Suprapubic skin (tissue), 3 donors: ENCODE results near the gene NAB1.

Experiments
- CTCF ChIP-seq, 2 donors: fragments of 200-600 bp in 1 of 2; fragments of 450-650 bp in 1 of 2; sonication (generic) in 1 of 2; IDR thresholded peaks; one replicate each; pipeline ENCODE4 v1.5.1; 2016 to 2019; ENCODE audit warnings: antibody characterized with exemption in 2 of 2, mild to moderate bottlenecking in 1 of 2, moderate library complexity in 1 of 2
- EP300 ChIP-seq: sonication (generic); formaldehyde crosslinking; IDR thresholded peaks from one replicate; pipeline ENCODE4 v1.6.1; 2017; ENCODE audit warnings: antibody characterized with exemption
- POLR2A ChIP-seq, 2 donors: fragments of 450-650 bp; IDR thresholded peaks; one replicate each; pipeline ENCODE4 v1.6.1; 2017; ENCODE audit warnings: antibody characterized with exemption in 2 of 2, mild to moderate bottlenecking in 2 of 2, moderate library complexity in 2 of 2

- TF ChIP-seq CTCF (IDR thresholded peaks at IDR 0.05), result no peak
- no peak for TF ChIP-seq POLR2A (IDR thresholded peaks at IDR 0.05)
- TF ChIP-seq EP300, result no peak
Observed at GRCh38 chr2:190682168-190682567, 33.3 kb downstream of the NAB1 start.
